Stimulated activated CD4-positive, alpha-beta T cell treated with anti-CD3 and anti-CD28 coated beads, Interleukin-15, amount 100 ng/mL, for 24 hours (primary cell): Measurements from ENCODE around the gene GAPDHS.

Source experiments
- DNase-seq: peaks from one replicate; pipeline ENCODE4 v3.0.0-alpha.2; 2020

GAPDHS gene

DNA sequence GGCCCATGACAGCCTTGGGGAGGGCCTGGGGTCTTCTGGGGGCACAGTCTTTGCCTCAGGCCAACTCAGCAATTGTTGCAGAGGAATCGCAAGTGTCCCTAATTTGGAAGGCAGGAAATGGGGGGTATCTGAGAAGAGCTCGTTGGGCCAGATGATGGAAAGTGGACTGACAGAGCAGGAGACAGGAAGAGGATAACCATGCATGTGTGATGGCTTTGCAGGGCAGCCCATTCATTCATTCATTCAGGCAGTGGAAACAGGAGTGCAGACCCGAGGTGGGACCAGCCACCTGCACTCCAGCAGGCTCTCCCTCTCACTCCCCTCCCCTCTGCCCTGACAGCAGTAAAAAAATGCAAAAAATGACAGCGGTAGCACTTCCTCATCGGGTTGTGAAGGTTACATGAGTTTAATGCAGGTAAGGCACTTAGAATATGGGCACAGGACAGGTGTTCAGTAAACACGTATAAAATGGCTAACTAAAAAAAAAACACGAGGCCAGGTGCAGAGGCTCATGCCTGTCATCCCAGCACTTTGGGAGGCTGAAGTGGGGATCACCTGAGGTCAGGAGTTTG is 7.2 kb downstream of the GAPDHS start:
- DNase-seq: no peak

DNA sequence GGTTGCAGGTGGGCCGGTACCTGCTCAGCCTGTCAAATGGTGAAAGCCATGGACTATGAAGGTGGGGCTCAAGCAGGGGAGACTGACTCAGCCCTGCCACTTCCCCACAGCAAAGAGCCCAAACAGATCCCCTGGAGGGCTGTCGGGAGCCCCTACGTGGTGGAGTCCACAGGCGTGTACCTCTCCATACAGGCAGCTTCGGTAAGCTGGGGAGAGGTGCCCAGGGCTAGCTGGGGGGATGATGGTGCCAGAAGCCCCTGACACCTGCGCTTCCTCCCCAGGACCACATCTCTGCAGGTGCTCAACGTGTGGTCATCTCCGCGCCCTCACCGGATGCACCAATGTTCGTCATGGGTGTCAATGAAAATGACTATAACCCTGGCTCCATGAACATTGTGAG is 9.0 kb downstream of the GAPDHS start:
- DNase-seq: no peak

DNA sequence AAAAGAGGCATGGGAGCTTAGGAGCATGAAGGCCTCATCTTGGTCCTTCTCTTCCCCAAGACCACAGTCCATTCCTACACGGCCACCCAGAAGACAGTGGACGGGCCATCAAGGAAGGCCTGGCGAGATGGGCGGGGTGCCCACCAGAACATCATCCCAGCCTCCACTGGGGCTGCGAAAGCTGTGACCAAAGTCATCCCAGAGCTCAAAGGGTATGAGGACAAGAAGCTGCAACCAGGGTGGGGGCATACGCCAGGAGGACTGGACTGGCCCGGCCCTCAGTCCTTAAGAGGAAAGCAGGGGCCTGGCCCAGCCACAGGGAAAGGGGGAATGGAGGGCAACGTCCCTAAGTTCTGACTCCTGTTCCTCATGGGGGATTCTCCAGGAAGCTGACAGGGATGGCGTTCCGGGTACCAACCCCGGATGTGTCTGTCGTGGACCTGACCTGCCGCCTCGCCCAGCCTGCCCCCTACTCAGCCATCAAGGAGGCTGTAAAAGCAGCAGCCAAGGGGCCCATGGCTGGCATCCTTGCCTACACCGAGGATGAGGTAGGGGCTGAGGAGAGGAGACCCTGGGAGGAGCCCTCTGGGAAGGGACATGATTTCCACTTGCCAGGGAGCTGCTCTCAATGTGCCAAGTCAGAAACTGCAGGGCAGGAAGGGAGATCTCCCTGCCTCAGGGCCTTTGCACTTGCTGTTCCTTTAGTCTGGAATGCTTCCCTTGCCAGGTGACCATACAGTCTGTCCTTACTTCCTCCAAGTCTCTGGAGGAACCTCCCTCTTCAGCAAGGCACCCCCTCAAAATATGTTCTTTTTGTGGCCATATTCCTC is 10.2 kb downstream of the GAPDHS start:
- DNase-seq: no peak

- no peak for DNase-seq
These were observed 11.0 kb downstream of the GAPDHS start for GRCh38 chr19:35544110-35544802.

GRCh38 chr19:35545001-35545854 is 12.0 kb downstream of the GAPDHS start, which contains the start of gene TMEM147:
TSS of gene TMEM147 (plus strand) at chr19:35545626. CDS start at chr19:35545740, 114 bp downstream.
- peak; percentile 93 for DNase-seq

- peak; percentile 89 for DNase-seq
These were observed 12.7 kb downstream of the GAPDHS start for GRCh38 chr19:35545855-35546381.

- DNase-seq: no peak
These were observed 13.3 kb downstream of the GAPDHS start for GRCh38 chr19:35546532-35546931.

- peak; percentile 62 for DNase-seq
These were observed 16.0 kb downstream of the GAPDHS start for GRCh38 chr19:35549174-35549788.

DNA sequence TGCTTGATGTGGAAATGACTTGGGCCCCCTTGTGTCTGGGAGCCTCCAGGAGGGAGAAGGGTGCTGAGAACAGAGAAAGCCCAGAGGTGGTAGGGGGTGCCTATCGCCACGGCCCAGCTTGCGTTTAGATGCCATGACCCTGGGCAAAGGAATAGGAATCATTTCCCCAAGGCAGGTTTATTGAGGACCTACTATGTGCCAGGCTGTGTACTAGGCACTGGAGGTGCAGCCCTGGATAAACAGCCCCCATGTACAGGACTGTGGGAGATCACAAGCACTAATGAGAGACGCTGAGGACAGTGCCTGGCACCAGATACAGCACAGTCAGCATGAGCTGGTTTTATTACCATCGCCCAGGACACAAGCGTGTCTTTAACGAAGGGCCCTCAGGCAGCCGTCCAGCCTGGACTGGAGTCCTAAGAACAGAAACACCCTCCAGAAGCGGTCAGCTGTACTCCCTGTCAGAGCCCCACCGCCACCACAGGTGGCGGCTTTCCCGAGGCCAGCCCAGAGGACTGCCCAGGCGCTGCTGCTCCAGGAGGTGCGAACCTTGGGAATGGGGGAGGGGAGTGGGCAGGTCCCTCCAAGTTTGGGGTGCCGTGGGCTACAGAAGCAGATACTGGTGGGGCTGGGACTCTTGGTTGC is 16.7 kb downstream of the GAPDHS start:
- DNase-seq: no peak

DNA sequence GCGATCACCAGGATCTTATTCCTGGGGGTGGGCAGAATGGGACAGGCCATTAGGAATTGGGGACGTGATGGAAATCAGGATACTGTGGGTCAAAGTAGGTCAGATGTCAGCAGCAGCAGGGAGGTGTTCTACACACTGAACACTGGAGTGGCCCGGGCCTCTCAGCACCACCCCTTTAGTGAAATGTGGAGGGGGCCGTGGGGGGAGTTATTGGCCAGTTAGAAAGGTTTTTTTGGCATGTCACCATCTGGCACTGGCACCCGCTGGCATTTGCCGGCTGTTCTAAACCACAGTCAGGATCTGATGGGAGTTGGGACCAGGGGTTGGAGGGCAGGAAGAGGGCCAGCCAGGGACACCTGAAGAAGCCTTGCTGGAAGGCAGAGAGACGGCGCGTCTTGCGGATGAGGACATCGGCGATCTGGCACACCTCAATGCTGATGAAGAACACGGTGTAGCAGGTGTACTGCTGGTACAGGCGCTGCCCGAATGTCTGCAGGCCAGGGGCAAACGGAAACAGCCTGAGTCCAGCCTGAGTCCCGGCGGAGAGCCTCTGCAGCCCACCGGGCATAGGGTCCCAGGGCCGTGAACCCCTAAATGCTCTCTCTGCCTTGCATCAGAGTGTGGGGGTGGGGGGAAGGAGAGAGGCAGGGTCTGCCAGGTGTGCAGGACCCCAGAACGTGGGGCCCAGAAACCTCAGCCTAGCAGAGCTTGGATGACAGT is 18.0 kb downstream of the GAPDHS start:
- no peak for DNase-seq

DNA sequence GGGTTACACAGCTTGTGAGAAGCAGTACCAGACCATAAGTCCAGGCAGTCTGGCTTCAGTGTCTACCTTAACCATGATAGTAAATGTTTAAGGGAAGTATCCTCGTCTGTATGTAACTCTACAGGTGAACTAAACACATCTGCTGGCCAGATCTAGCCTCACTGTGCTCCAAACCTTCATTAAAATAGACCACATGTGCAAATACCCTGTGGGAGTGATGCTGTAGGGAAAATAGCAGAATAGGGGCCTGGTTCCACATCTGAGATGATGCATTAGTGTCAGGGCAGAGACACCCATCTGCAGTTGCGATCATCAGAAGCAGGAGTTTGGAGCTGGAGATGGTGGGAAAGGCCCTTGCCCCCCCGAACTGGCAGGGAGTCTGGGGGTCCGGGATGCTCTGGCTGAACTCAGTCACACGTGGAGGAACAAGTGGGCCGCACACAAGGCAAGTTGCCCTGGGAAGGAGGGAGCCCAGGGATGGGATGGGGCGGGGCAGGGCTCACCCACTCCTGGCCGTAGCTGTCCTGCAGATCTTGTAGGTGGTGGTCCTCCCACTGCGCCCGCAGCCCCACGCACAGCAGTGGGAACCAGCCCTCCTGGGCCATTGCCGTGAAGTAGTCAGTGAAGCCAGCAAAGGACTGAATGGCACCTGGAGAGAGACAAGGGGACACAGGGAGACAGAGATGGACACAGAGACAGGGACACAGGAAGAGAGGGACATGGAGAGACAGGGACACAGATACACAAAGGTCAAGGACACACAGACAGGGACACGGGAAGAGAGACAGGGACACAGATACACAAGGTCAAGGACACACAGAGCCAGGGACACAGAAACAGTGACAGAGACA is 19.5 kb downstream of the GAPDHS start:
- DNase-seq: no peak

GRCh38 chr19:35553385-35554000 is 20.2 kb downstream of the GAPDHS start:
- DNase-seq: no peak

DNA sequence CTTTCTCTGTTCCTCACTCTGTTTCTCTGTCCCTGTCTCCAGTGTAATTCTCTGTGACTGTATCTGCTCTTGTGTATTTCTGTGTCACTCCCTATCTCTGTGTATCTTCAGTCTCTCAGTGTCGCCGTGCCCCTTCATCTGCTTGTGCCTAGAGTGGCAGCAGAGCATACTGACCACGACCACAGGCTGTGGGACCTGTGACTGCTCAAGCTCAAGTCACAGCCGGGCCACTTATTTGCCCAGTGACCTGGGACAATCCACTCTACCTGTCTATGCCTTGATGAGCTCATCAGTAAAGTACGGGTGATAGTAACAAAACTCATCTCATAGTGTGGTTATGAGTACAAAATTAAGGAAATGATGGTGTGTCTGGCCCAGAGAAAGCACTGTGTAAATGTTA is 20.8 kb downstream of the GAPDHS start:
- DNase-seq: no peak

GRCh38 chr19:35555301-35556005 is 22.2 kb downstream of the GAPDHS start:
- DNase-seq: no peak

DNA sequence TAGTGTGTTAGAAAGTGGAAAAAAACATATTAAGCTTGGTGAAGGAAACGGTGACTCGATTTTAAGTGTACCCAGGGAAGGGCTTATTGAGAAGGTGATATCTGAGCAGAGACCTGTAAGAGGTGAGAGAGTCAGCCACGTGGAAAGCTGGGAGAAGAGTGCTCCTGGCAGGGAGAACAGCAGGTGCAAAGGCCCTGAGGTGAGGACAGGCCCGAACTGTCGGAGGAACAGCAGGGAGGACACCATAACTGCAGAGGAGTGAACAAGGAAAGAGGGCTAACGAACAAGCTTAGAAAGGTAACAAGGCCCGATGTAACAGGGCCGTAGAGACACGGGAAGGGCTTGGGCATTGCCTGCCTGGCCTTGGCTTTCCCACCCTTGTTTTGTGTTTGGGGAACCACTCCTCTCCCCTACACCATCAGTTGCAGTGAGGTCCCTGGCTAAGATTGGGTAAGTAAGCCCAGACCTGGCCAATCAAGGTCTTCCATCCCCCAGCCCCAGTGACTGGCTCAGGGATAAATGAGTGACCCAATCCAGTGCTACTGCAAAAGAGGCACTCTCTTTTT is 22.9 kb downstream of the GAPDHS start:
- DNase-seq: no peak

DNA sequence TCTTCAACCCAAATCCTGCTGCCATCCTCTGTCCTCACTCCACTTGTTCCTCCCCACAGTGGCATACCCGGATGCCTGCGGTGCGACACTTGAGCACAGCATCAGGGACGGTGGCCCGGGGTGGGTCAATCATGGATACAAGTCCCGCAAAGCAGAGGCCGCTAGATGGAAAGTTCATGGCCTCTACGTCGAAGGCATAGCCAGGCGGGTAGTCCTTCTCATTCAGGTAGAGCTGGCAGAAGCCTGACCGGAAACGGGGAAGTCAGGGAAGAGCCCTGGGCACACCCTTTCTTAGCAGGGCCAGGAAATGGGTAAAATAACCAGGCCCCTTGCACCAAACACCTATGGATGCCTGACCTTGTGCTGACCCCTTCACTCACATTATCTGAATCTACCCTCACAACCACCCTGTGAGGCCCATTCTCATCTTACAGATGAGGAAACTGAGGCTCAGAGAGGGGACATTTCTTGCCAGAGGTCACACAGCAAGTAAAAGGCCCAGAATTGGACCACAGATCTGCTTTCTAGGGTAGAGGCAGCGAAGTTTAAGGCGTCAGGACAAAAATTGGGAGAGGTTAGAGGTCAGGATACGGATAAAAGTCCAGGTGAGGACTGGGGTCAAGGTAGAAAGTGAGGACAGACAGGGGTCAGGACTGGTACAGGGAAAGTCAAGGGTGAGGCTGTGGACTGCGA is 23.7 kb downstream of the GAPDHS start:
- DNase-seq: no peak

DNA sequence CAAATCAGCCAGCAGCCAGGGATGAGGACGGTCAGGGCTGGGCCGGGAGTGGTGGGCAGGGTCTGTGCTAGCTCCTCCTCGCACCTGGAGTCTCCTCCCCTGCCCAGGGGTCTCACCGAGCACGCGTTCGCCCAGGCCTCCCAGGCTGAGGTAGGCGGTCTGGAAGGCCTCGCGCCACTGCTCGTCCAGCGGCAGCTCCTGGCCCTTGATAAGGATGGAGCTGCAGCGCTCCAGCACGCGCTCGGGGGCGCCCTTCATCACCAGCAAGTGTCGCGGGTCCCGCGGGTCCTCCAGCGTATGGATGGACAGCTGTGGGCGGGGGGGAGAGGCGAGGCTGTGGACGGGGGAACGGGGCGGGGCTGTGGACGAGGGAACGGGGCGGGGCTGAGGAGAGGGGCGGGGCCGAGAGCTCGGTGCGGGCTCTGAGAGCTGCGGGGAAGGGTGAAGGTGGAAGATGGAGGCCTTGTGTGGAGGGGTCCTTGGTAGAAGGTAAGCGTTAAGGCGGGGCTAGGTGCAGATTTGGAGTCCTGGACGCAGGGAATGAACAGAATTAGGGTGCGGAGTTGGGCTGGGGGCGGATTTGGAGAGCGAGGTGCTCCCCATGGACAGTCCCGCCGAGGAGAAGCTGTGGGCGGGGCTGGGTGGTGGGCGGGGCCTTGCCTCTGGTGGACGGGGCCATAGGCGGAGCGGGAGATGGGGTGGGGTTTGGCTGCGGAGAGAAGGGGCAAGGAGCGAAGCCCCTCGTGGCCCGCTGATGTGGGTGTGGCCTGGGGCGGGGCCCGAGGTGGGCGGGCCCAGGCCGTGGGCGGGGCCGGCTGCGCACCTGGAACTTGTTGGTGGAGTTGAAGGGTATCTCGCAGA is 24.5 kb downstream of the GAPDHS start:
- DNase-seq: peak; percentile 77
